AG04450 (cell line): ENCODE results near the gene TIMM50. TPM values are rescaled to one million over a fixed set of nuclear protein-coding genes. Genes with fewer than 3 reads are reported as not detected.

Experiments used
- CTCF ChIA-PET: fragments of 300-600, 350-600 bp; formaldehyde crosslinking; extraction: SDS; loops from one replicate; lab custom pipeline; 2022; ENCODE audit warnings: antibody characterized with exemption, inconsistent platforms; lab: Charles Lee
- POLR2A ChIA-PET: fragments of 350-600 bp; formaldehyde crosslinking; extraction: SDS; loops from one replicate; lab custom pipeline; 2021; ENCODE audit warnings: antibody characterized with exemption, inconsistent platforms; lab: Yijun Ruan, JAX
- DNase-seq: peaks from one replicate; pipeline ENCODE4 v3.0.0-alpha.2; 2011; ENCODE audit warnings: low read depth, low spot score
- H3K27ac ChIP-seq: one replicate; pipeline ENCODE4 v1.5.1; 2012; ENCODE audit warnings: low read depth, low read length, control low read depth
- H3K27me3 ChIP-seq: one replicate; pipeline ENCODE4 v1.6.0; 2012; ENCODE audit warnings: low read length; ENCODE audit not compliant: control insufficient read depth, insufficient read depth
- H3K4me3 ChIP-seq: 2 replicates; pipeline ENCODE4 v1.5.1; 2011; ENCODE audit warnings: mild to moderate bottlenecking, low read depth, low read length, control low read depth
- H3K9me3 ChIP-seq: 2 replicates; pipeline ENCODE4 v1.5.1; 2012; ENCODE audit warnings: low read length; ENCODE audit not compliant: control insufficient read depth, insufficient read depth
- polyA minus RNA-seq: library from RNA; depleted of rRNA, polyadenylated mRNA; stranded (reverse); fragments of >200 nt; gene quantifications from 2 replicates; pipeline ENCODE4 v1.2.3, GENCODE V29; 2011; rRNA and poly(A)+ RNA removed
- polyA plus RNA-seq: library from polyadenylated mRNA; depleted of rRNA; stranded (reverse); fragments of >200 nt; gene quantifications from 2 replicates; pipeline ENCODE4 v1.2.3, GENCODE V29; 2011; rRNA removed
- TF ChIP-seq, protein P1 (sequence below): IDR thresholded peaks from 2 replicates; pipeline ENCODE4 v1.5.1; 2011; ENCODE audit warnings: low read depth, low read length, control low read depth, inconsistent platforms

TIMM50 gene
- 58.9 and 75.0 TPM in 2 replicates for polyA plus RNA-seq
- polyA minus RNA-seq: 66.5 and 67.2 TPM in 2 replicates

DNA sequence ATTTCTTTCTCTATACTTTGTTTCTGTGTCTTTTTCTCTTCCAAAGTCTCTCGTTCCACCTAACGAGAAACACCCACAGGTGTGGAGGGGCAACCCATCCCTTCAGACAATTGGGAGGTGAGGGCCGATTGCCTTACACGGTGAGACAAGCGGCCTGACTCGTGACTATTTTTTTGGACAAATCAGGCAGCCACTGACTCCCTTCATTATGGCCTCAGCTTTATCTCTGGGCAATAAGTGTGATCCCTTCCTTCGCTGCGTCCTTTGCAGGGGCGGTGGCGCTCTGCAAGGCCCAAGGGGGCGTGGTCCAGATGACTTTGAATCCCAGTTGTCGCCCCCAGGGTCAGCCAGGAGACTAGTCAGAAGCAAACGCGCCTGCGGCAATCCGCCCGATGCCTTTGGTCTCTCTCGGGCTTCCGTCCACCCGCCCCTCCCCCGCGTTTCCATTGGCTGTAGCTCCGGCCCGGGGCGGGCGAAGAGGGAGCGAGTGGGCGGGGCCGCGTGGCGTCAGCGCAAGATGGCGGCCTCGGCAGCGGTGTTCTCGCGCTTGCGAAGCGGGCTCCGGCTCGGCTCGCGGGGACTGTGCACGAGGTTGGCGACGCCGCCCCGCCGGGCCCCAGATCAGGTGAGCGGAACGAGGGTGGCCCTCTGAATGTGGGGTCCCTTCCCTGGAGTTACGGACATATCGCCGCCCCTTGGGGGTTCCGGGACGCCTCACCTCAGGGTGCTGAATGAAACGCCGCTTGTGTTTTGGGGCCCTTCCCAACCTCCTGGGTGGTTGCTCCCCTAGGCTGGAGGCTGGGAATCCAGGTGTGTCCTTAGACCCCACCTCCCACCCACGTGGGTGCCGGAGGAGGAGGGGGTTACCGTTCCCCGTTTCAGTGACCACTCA lies at the start of gene TIMM50:
TSS of gene TIMM50 (plus strand) at position 502 of the 892 bp plus-strand sequence. CDS start at position 518, 16 bp downstream.
- Histone ChIP-seq H3K27ac (peak within 1 kb of the TSS; percentile 78), H3K27me3 (no peaks in the 10 kb centered on the region), H3K9me3 (no peaks in the 10 kb centered on the region; the same call in 1 of the 2 replicates), H3K4me3 (peak within 1 kb of the TSS; percentile 100)
- ChIA-PET CTCF (interaction anchor here (0.9 to 1.2 kb wide), 4 partner anchors 23 to 52 kb away, joined by 3 to 4 read pairs (median 4); partner anchors contain the start of gene EID2B), POLR2A (interaction anchor here (0.6 to 1.0 kb wide), 11 partner anchors 14 to 78 kb away, joined by 3 to 7 read pairs (median 3); partner anchors contain the start of genes EID2B and RPS16)
- peak; percentile 77 for DNase-seq
- TF ChIP-seq, protein P1, sequence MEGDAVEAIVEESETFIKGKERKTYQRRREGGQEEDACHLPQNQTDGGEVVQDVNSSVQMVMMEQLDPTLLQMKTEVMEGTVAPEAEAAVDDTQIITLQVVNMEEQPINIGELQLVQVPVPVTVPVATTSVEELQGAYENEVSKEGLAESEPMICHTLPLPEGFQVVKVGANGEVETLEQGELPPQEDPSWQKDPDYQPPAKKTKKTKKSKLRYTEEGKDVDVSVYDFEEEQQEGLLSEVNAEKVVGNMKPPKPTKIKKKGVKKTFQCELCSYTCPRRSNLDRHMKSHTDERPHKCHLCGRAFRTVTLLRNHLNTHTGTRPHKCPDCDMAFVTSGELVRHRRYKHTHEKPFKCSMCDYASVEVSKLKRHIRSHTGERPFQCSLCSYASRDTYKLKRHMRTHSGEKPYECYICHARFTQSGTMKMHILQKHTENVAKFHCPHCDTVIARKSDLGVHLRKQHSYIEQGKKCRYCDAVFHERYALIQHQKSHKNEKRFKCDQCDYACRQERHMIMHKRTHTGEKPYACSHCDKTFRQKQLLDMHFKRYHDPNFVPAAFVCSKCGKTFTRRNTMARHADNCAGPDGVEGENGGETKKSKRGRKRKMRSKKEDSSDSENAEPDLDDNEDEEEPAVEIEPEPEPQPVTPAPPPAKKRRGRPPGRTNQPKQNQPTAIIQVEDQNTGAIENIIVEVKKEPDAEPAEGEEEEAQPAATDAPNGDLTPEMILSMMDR: no peak

GRCh38 chr19:39432677-39433025 lies 48.0 kb upstream of the TIMM50 start:
- ChIA-PET CTCF (no interaction called here), POLR2A (interaction anchor here (0.7 to 1.8 kb wide), 3 partner anchors 18 to 100 kb away, joined by 3 to 8 read pairs (median 4); partner anchors contain the start of genes MED29 and PAF1)
- TF ChIP-seq, protein P1: no peak
- DNase-seq: no peak
- H3K27me3 ChIP-seq: no peaks in the 10 kb centered on the region
- H3K27ac ChIP-seq: peak overlapping the region; percentile 21
- H3K4me3 ChIP-seq: no peak overlapping the region
- no peaks in the 10 kb centered on the region for H3K9me3 ChIP-seq

DNA sequence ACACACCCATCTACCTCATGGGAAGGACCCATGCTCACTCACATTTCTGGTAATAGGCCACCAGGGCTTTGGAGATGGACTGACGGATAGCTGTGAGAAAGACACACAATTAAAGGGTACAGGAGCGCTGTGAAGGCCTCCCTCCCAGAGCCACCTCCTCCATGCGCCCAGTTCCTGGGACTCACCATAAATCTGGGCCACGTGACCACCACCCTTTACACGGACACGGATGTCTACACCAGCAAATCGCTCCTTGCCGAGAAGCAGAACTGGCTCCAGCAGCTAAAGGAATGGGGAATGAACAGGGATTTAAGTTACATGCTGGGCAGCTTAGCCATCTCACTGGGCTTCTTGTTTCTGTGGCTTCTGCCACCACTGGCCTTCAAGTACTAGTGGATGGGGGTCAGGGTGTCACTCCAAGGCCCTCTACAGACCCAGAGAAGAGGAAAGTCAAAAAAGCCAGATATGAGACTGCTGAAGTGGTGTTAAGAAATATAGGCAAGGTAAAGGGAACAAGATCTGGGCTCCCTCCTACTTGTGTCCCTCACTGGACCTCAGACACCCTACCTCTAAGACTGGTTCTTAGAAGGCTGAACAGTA lies 47.1 kb upstream of the TIMM50 start:
- H3K4me3 ChIP-seq: no peak overlapping the region
- DNase-seq: no peak
- ChIA-PET CTCF (interaction anchor here (0.5 to 0.6 kb wide), 2 partner anchors 333 to 1892 kb away, joined by 3 to 4 read pairs; no protein-coding TSS in a partner anchor), POLR2A (interaction anchor here (0.7 kb wide), 1 partner anchor 22 kb away, joined by 3 read pairs; the partner anchor contains the start of gene PLEKHG2)
- no peaks in the 10 kb centered on the region for H3K27me3 ChIP-seq
- no peaks in the 10 kb centered on the region for H3K9me3 ChIP-seq
- peak overlapping the region; percentile 52 for H3K27ac ChIP-seq
- TF ChIP-seq, protein P1: no peak

GRCh38 chr19:39434123-39435076 lies 46.2 kb upstream of the TIMM50 start:
- ChIA-PET POLR2A (interaction anchor here (0.7 to 1.9 kb wide), 9 partner anchors 9 to 62 kb away, joined by 3 to 44 read pairs (median 20); partner anchors contain the start of genes MED29, PAF1, PLEKHG2 and SUPT5H), CTCF (interaction anchor here (1.4 to 1.8 kb wide), 4 partner anchors 23 to 98 kb away, joined by 5 to 10 read pairs (median 8); partner anchors contain the start of genes EID2B and PLEKHG2)
- Histone ChIP-seq H3K27me3 (no peaks in the 10 kb centered on the region), H3K4me3 (peak overlapping the region; percentile 99), H3K9me3 (no peaks in the 10 kb centered on the region), H3K27ac (peak overlapping the region; percentile 52)
- no peak for DNase-seq
- TF ChIP-seq, protein P1: no peak
